SK-N-SH (cell line): ENCODE results near the gene CFAP74. TPM values are rescaled to one million over a fixed set of nuclear protein-coding genes. Genes with fewer than 3 reads are reported as not detected.

Source experiments
- CTCF ChIA-PET: fragments of 300-600, 350-600 bp; formaldehyde crosslinking; extraction: SDS; loops from one replicate; lab custom pipeline; 2021; lab: Yijun Ruan, JAX
- POLR2A ChIA-PET: fragments of 350-600 bp; sonication (Branson Sonifier 250); formaldehyde crosslinking; extraction: SDS; loops from one replicate; lab custom pipeline; 2020; ENCODE audit warnings: antibody characterized with exemption, inconsistent platforms; lab: Yijun Ruan, JAX
- DNase-seq: peaks from one replicate; pipeline ENCODE4 v3.0.0; 2012
- H2AFZ ChIP-seq: fragments of 200-600 bp; sonication (generic); 2 replicates; pipeline ENCODE4 v1.8.1; 2016; ENCODE audit warnings: antibody characterized with exemption, mild to moderate bottlenecking, low read depth
- H3F3A ChIP-seq: fragments of 200-600 bp; sonication (generic); replicated peaks from 2 replicates; pipeline ENCODE3; 2016; ENCODE audit warnings: antibody characterized with exemption, mild to moderate bottlenecking; ENCODE audit not compliant: insufficient read depth
- H3K27ac ChIP-seq, 2 experiments: fragments of 200-500 bp in 1 of 2; fragments of 200-600 bp in 1 of 2; sonication (Bioruptor generic) in 1 of 2; sonication (generic), shearing (Covaris generic) in 1 of 2; 2 replicates each; pipeline versions ENCODE4 v1.5.1 to v1.6.1; 2014 to 2016; ENCODE audit warnings: low read depth in 2 of 2, inconsistent platforms in 1 of 2, low read length in 1 of 2, mild to moderate bottlenecking in 1 of 2, mixed read lengths in 1 of 2
- H3K27me3 ChIP-seq: fragments of 200-600 bp; sonication (generic), shearing (Covaris generic); 2 replicates; pipeline ENCODE4 v1.6.1; 2016; ENCODE audit warnings: mixed run types; ENCODE audit not compliant: insufficient read depth
- H3K36me3 ChIP-seq, 2 experiments: fragments of 200-500 bp in 1 of 2; fragments of 200-600 bp in 1 of 2; sonication (Bioruptor generic) in 1 of 2; sonication (generic) in 1 of 2; replicated peaks in 1 of 2; 2 replicates each; pipeline versions ENCODE3 to v1.5.1; 2014 to 2016; ENCODE audit warnings: low read length in 1 of 2, mild to moderate bottlenecking in 1 of 2; ENCODE audit not compliant: insufficient read depth in 2 of 2, control insufficient read depth in 1 of 2
- H3K4me1 ChIP-seq, 2 experiments: fragments of 200-500 bp in 1 of 2; fragments of 200-600 bp in 1 of 2; sonication (Bioruptor generic) in 1 of 2; sonication (generic), shearing (Covaris generic) in 1 of 2; 2 replicates each; pipeline versions ENCODE4 v1.5.1 to v1.6.1; 2014 to 2016; ENCODE audit warnings: low read depth in 1 of 2, low read length in 1 of 2, mixed run types in 1 of 2; ENCODE audit not compliant: insufficient read depth in 2 of 2, control insufficient read depth in 1 of 2
- H3K4me2 ChIP-seq: fragments of 200-600 bp; sonication (generic), shearing (Covaris generic); 2 replicates; pipeline ENCODE4 v1.6.1; 2017; ENCODE audit warnings: mixed run types
- H3K4me3 ChIP-seq, 2 experiments: fragments of 200-500 bp in 1 of 2; fragments of 200-600 bp in 1 of 2; sonication (Bioruptor generic) in 1 of 2; sonication (generic), shearing (Covaris generic) in 1 of 2; 2 replicates each; pipeline versions ENCODE4 v1.5.1 to v1.8.1; 2014 to 2016; ENCODE audit warnings: low read depth in 2 of 2, inconsistent platforms in 1 of 2, low read length in 1 of 2, mild to moderate bottlenecking in 1 of 2, mixed read lengths in 1 of 2, moderate library complexity in 1 of 2
- H3K79me2 ChIP-seq: fragments of 200-600 bp; sonication (generic); 2 replicates; pipeline ENCODE4 v1.8.1; 2017; ENCODE audit warnings: mild to moderate bottlenecking; ENCODE audit not compliant: insufficient read depth
- H3K9ac ChIP-seq: fragments of 200-600 bp; sonication (generic); 2 replicates; pipeline ENCODE4 v1.6.1; 2017; ENCODE audit warnings: mixed run types
- H3K9me2 ChIP-seq: fragments of 200-600 bp; sonication (generic); 2 replicates; pipeline ENCODE4 v1.6.1; 2017; ENCODE audit warnings: mixed run types
- H3K9me3 ChIP-seq: fragments of 200-600 bp; sonication (generic); 2 replicates; pipeline ENCODE4 v1.6.1; 2017; ENCODE audit warnings: mixed run types, mild to moderate bottlenecking, moderate library complexity
- H4K20me1 ChIP-seq: fragments of 200-600 bp; sonication (generic); 2 replicates; pipeline ENCODE4 v1.6.1; 2017; ENCODE audit warnings: mild to moderate bottlenecking, mixed run types; ENCODE audit not compliant: insufficient read depth
- ELF1 ChIP-seq: IDR thresholded peaks from 2 replicates; pipeline ENCODE4 v1.4.0; 2012
- EP300 ChIP-seq, 2 experiments: IDR thresholded peaks; 2 replicates each; pipeline versions ENCODE4 v1.4.0 to v1.6.1; 2012; ENCODE audit warnings: borderline replicate concordance in 1 of 2, low read depth in 1 of 2, low read length in 1 of 2
- EZH2phosphoT487 ChIP-seq: fragments of 200-600 bp; sonication (generic); IDR thresholded peaks from 2 replicates; pipeline ENCODE4 v1.6.1; 2017; ENCODE audit warnings: low read depth, mixed run types, mild to moderate bottlenecking, antibody characterized with exemption, moderate library complexity, borderline replicate concordance
- FOSL2 ChIP-seq: IDR thresholded peaks from 2 replicates; pipeline ENCODE4 v1.4.0; 2012; ENCODE audit warnings: low read depth, mild to moderate bottlenecking, moderate library complexity, borderline replicate concordance
- FOXM1 ChIP-seq: IDR thresholded peaks from 2 replicates; pipeline ENCODE4 v1.4.0; 2012; ENCODE audit warnings: low read depth, mild to moderate bottlenecking
- JUND ChIP-seq: IDR thresholded peaks from 2 replicates; pipeline ENCODE4 v1.4.0; 2012
- MXI1 ChIP-seq: IDR thresholded peaks from 2 replicates; pipeline ENCODE4 v1.6.1; 2012; ENCODE audit warnings: mild to moderate bottlenecking, low read depth, low read length, improper control_type of control experiment
- NFIC ChIP-seq: IDR thresholded peaks from 2 replicates; pipeline ENCODE4 v1.4.0; 2012; ENCODE audit warnings: borderline replicate concordance
- NRF1 ChIP-seq: IDR thresholded peaks from 2 replicates; pipeline ENCODE4 v1.6.1; 2012; ENCODE audit warnings: low read depth, mild to moderate bottlenecking, low read length
- RAD21 ChIP-seq: IDR thresholded peaks from 2 replicates; pipeline ENCODE4 v1.6.1; 2012; ENCODE audit warnings: mild to moderate bottlenecking, low read length
- RCOR1 ChIP-seq: fragments of 150-350 bp; IDR thresholded peaks from 2 replicates; pipeline ENCODE4 v1.6.1; 2017; ENCODE audit warnings: antibody characterized with exemption, low read length
- RXRA ChIP-seq: IDR thresholded peaks from 2 replicates; pipeline ENCODE4 v1.4.0; 2012; ENCODE audit warnings: low read depth, mild to moderate bottlenecking, borderline replicate concordance
- SIN3A ChIP-seq: IDR thresholded peaks from 2 replicates; pipeline ENCODE4 v1.6.1; 2012; ENCODE audit warnings: low read depth, mild to moderate bottlenecking, low read length, moderate library complexity, borderline replicate concordance
- TAF1 ChIP-seq: IDR thresholded peaks from 2 replicates; pipeline ENCODE4 v1.6.1; 2012; ENCODE audit warnings: low read depth, mild to moderate bottlenecking, low read length, moderate library complexity, borderline replicate concordance
- YY1 ChIP-seq: IDR thresholded peaks from 2 replicates; pipeline ENCODE4 v1.4.0; 2012; ENCODE audit warnings: low read depth, mild to moderate bottlenecking
- WGBS: methylation state at CpG from one replicate; pipeline ENCODE4 v1.1.6; 2017; ENCODE audit warnings: low lambda C conversion rate; 5-methylcytosine and 5-hydroxymethylcytosine counted together
- polyA plus RNA-seq, 3 experiments: library from polyadenylated mRNA; depleted of rRNA; stranded (reverse); fragments of >200 nt; gene quantifications; 2 replicates each; pipeline ENCODE4 v1.2.3, GENCODE V29; 2012
- TF ChIP-seq, protein P1 (sequence below): fragments of 150-350 bp; IDR thresholded peaks from 2 replicates; pipeline ENCODE4 v1.6.1; 2017; ENCODE audit warnings: antibody characterized with exemption, low read length, low read depth, borderline replicate concordance
- TF ChIP-seq, protein P2 (sequence below): IDR thresholded peaks from 2 replicates; pipeline ENCODE4; 2012
- TF ChIP-seq, protein P3 (sequence below): IDR thresholded peaks from 2 replicates; pipeline ENCODE4 v1.4.0; 2012; ENCODE audit warnings: low read depth, borderline replicate concordance
- TF ChIP-seq, protein P4 (sequence below): IDR thresholded peaks from 2 replicates; pipeline ENCODE4 v1.4.0; 2012; ENCODE audit warnings: low read depth, borderline replicate concordance

CFAP74 gene
- polyA plus RNA-seq, 1 of the 3 experiments (the other 2 are of a cell fraction) = not detected

DNA sequence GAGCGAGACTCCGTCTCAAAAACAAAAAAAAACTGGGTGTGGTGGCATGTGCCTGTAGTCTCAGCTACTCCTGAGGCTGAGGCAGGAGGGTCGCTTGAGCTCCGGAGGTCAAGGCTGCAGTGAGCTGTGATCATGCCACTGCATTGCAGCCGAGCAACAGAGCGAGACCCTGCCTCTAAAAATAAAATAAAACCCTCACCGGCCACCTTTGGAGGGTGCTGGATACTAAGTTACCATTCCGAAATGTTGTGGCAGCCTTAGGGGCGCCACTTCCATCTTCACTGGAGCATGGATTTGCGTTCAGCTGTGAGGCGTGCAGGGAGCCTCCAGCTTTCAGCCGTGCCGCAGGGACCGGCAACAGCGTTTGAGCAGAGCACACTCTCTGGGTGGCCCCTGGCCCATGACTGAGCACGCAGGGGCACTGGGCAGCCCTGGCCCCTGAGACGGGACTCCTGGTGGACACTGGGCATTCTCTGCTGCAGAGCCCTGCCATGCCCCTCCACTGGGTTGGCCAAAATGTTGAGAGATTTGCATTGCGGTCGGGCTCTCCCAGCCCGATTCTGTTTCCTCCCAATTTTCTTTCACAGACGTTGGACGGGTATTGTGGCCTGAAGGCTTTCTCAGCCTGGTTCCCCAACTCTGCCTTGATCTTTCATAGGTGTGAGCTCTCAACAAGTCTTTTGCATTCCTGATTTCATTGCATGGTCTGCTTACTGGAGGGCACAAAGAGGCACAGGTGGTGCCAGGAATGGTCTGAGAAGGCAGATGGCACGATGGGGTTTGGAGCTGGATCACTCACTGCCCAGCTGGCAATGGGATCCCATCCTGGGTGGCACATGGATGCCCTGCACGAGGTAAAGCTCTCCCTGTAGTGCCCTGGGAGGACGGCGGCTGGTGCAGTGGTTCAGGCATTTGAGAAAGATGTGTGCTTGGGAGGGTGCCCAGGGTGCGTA lies 5.8 kb upstream of the CFAP74 start:
- no peak overlapping the region for H3K4me2 ChIP-seq
- H3K79me2 ChIP-seq = no peaks in the 10 kb centered on the region
- no peaks in the 10 kb centered on the region for H4K20me1 ChIP-seq
- 0 out of 2 replicates have a peak, but pooled peaks cover 7% of the 10 kb centered on the region for H3K27me3 ChIP-seq
- H3K4me1 ChIP-seq = no peaks in the 10 kb centered on the region
- no peaks in the 10 kb centered on the region for H3K9me2 ChIP-seq
- POLR2A ChIA-PET = no interaction called here
- WGBS = 52% methylated on average over 21 of the region's 27 CpGs
- DNase-seq = no peak
- H3K9me3 ChIP-seq = no peaks in the 10 kb centered on the region
- H3K36me3 ChIP-seq = no peaks in the 10 kb centered on the region
- H3K27ac ChIP-seq = no peak overlapping the region
- CTCF ChIA-PET = interaction anchor here (0.7 to 1.8 kb wide), 4 partner anchors 9 to 100 kb away, joined by 3 to 8 read pairs (median 3); no protein-coding TSS in a partner anchor
- H3K4me3 ChIP-seq = no peak overlapping the region
- no peaks in the 10 kb centered on the region for H3F3A ChIP-seq
- no peak for TF ChIP-seq FOXM1
- no peak for TF ChIP-seq MXI1
- TF ChIP-seq TAF1 = no peak
- TF ChIP-seq ELF1 = no peak
- TF ChIP-seq RAD21 = no peak
- no peak for TF ChIP-seq SIN3A
- TF ChIP-seq RXRA = no peak
- TF ChIP-seq, protein P1, sequence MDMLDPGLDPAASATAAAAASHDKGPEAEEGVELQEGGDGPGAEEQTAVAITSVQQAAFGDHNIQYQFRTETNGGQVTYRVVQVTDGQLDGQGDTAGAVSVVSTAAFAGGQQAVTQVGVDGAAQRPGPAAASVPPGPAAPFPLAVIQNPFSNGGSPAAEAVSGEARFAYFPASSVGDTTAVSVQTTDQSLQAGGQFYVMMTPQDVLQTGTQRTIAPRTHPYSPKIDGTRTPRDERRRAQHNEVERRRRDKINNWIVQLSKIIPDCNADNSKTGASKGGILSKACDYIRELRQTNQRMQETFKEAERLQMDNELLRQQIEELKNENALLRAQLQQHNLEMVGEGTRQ = no peak
- TF ChIP-seq NRF1 = no peak
- no peak for TF ChIP-seq RCOR1
- TF ChIP-seq, protein P2, sequence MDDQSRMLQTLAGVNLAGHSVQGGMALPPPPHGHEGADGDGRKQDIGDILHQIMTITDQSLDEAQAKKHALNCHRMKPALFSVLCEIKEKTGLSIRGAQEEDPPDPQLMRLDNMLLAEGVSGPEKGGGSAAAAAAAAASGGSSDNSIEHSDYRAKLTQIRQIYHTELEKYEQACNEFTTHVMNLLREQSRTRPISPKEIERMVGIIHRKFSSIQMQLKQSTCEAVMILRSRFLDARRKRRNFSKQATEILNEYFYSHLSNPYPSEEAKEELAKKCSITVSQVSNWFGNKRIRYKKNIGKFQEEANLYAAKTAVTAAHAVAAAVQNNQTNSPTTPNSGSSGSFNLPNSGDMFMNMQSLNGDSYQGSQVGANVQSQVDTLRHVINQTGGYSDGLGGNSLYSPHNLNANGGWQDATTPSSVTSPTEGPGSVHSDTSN = no peak
- TF ChIP-seq EP300 (IDR thresholded peaks at IDR 0.05; ENCODE audit: borderline replicate concordance in 1 of 2, low read depth in 1 of 2, low read length in 1 of 2) = no peak
- TF ChIP-seq EZH2phosphoT487 = no peak
- TF ChIP-seq JUND = no peak
- TF ChIP-seq FOSL2 = no peak
- TF ChIP-seq, protein P3, sequence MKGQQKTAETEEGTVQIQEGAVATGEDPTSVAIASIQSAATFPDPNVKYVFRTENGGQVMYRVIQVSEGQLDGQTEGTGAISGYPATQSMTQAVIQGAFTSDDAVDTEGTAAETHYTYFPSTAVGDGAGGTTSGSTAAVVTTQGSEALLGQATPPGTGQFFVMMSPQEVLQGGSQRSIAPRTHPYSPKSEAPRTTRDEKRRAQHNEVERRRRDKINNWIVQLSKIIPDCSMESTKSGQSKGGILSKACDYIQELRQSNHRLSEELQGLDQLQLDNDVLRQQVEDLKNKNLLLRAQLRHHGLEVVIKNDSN = no peak
- no peak for TF ChIP-seq YY1
- no peak for TF ChIP-seq NFIC
- TF ChIP-seq, protein P4, sequence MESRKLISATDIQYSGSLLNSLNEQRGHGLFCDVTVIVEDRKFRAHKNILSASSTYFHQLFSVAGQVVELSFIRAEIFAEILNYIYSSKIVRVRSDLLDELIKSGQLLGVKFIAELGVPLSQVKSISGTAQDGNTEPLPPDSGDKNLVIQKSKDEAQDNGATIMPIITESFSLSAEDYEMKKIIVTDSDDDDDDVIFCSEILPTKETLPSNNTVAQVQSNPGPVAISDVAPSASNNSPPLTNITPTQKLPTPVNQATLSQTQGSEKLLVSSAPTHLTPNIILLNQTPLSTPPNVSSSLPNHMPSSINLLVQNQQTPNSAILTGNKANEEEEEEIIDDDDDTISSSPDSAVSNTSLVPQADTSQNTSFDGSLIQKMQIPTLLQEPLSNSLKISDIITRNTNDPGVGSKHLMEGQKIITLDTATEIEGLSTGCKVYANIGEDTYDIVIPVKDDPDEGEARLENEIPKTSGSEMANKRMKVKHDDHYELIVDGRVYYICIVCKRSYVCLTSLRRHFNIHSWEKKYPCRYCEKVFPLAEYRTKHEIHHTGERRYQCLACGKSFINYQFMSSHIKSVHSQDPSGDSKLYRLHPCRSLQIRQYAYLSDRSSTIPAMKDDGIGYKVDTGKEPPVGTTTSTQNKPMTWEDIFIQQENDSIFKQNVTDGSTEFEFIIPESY = no peak
- no peak overlapping the region for H3K9ac ChIP-seq
- no peak overlapping the region for H2AFZ ChIP-seq
